HG03575 (cell line): ENCODE results near the gene AASDHPPT.
"Not testable (repeated sequence)": the region's sequence is repeated elsewhere in the genome, so short reads cannot be mapped to it uniquely, and the experiment has no call there.

Experiments
- ATAC-seq: cut with Tn5 transposase; IDR thresholded peaks from one replicate; pipeline ENCODE4 v1.9.1; 2021; ENCODE audit not compliant: unreplicated experiment, insufficient number of reproducible peaks, low FRiP score; ENCODE audit errors: extremely low read depth

AASDHPPT gene

GRCh38 chr11:106077609-106078455 is at the start of gene AASDHPPT:
AASDHPPT (plus strand) TSS chr11:106077662; CDS start chr11:106077711, 49 bp downstream.
- peak; percentile 0 for ATAC-seq

GRCh38 chr11:106030609-106031008 is 46.9 kb upstream of the AASDHPPT start:
- ATAC-seq, result no peak

GRCh38 chr11:106031202-106031810 is 46.2 kb upstream of the AASDHPPT start:
- ATAC-seq, result no peak

- ATAC-seq, result no peak
Observed at GRCh38 chr11:106031936-106032335, 45.5 kb upstream of the AASDHPPT start.

- no peak for ATAC-seq
Observed at GRCh38 chr11:106032861-106033260, 44.6 kb upstream of the AASDHPPT start.

GRCh38 chr11:106043540-106043939 is 33.9 kb upstream of the AASDHPPT start:
- no peak for ATAC-seq

GRCh38 chr11:106047631-106048030 is 29.8 kb upstream of the AASDHPPT start:
- no peak for ATAC-seq

- ATAC-seq, result no peak
Observed at GRCh38 chr11:106049727-106050476, 27.6 kb upstream of the AASDHPPT start.

GRCh38 chr11:106051103-106051502 is 26.4 kb upstream of the AASDHPPT start:
- no peak for ATAC-seq

- ATAC-seq, result not testable (repeated sequence)
Observed at GRCh38 chr11:106058377-106058776, 19.1 kb upstream of the AASDHPPT start.

- no peak for ATAC-seq
Observed at GRCh38 chr11:106059617-106060016, 17.8 kb upstream of the AASDHPPT start.

- ATAC-seq, result no peak
Observed at GRCh38 chr11:106061249-106061784, 16.1 kb upstream of the AASDHPPT start.

- no peak for ATAC-seq
Observed at GRCh38 chr11:106061954-106062949, 15.2 kb upstream of the AASDHPPT start.

GRCh38 chr11:106063009-106063408 is 14.5 kb upstream of the AASDHPPT start:
- ATAC-seq, result no peak

GRCh38 chr11:106070606-106071005 is 6.9 kb upstream of the AASDHPPT start:
- no peak for ATAC-seq

- ATAC-seq, result no peak
Observed at GRCh38 chr11:106072804-106073203, 4.7 kb upstream of the AASDHPPT start.

GRCh38 chr11:106076171-106076918 is 1.1 kb upstream of the AASDHPPT start:
- ATAC-seq, result no peak
